BLaER1 treated with 17β-estradiol and CSF1 and Interleukin-3, amounts not matched to agents 10 nM and 100 nM (cell line): Measurements from ENCODE around the gene AFF1.
A peak's percentile ranks its signal among the peaks of the same experiment; 100 is the strongest.

Experiments
- H3K27ac ChIP-seq, 11 experiments: shearing (Covaris generic); formaldehyde crosslinking; 2 replicates each; pipeline ENCODE4 v1.8.1; 2022
- H3K27me3 ChIP-seq, 11 experiments: shearing (Covaris generic); formaldehyde crosslinking; 2 replicates each; pipeline ENCODE4 v1.8.1; 2022
- H3K36me3 ChIP-seq, 11 experiments: shearing (Covaris generic); formaldehyde crosslinking; 2 replicates each; pipeline ENCODE4 v1.8.1; 2022
- H3K4me1 ChIP-seq, 10 experiments: shearing (Covaris generic); formaldehyde crosslinking; 2 replicates each; pipeline ENCODE4 v1.8.1; 2022
- H3K4me2 ChIP-seq, 11 experiments: shearing (Covaris generic); formaldehyde crosslinking; 2 replicates each; pipeline ENCODE4 v1.8.1; 2022
- H3K4me3 ChIP-seq, 10 experiments: shearing (Covaris generic); formaldehyde crosslinking; 2 replicates each; pipeline ENCODE4 v1.8.1; 2022
- H3K9ac ChIP-seq, 11 experiments: shearing (Covaris generic); formaldehyde crosslinking; 2 replicates each; pipeline ENCODE4 v1.8.1; 2022
- H3K9me3 ChIP-seq, 11 experiments: shearing (Covaris generic); formaldehyde crosslinking; replicated peaks in 1 of 11; 2 replicates each; pipeline ENCODE4 v1.8.1; 2022
- H4K20me1 ChIP-seq, 11 experiments: shearing (Covaris generic); formaldehyde crosslinking; 2 replicates each; pipeline ENCODE4 v1.8.1; 2022
- Cebpa-rat ChIP-seq, 11 experiments: shearing (Covaris generic); IDR thresholded peaks; 2 replicates each; pipeline ENCODE4 v1.8.1; 2022

The AFF1 gene

DNA sequence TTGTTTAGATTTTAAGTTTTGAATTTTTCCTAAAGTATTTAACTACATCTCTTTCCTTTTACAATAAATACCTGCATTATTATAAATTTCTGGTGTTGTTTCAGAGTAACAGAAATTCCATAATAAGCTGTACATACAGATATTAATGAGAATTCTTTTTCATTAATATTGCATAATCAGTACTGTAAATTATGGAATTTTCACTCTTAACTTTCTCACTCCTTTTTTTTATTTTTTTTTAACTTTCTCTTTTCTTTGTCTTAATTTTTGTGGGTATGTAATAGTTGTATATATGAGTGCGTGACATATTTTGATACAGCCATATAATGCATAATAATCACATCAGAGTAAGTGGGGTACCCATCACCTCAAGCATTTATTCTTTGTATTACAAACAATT, 175.1 kb downstream of the AFF1 start:
- Histone ChIP-seq H3K27me3 (no peaks in the 10 kb centered on the region), H3K9me3 (peaks cover 0 to 4% (median 0%) of the 10 kb centered on the region in 11 experiments; a peak in 3 of 22 replicates), H3K4me3 (no peak overlapping the region), H3K4me1 (peaks cover 12 to 43% (median 21%) of the 10 kb centered on the region in 10 experiments), H4K20me1 (peaks cover 0 to 93% (median 11%) of the 10 kb centered on the region in 11 experiments; a peak in 15 of 22 replicates), H3K9ac (no peak overlapping the region), H3K27ac (no peak overlapping the region), H3K36me3 (peaks cover 88 to 99% (median 92%) of the 10 kb centered on the region in 11 experiments), H3K4me2 (no peak overlapping the region)
- TF ChIP-seq Cebpa-rat (IDR thresholded peaks at IDR 0.05) = no peak

DNA sequence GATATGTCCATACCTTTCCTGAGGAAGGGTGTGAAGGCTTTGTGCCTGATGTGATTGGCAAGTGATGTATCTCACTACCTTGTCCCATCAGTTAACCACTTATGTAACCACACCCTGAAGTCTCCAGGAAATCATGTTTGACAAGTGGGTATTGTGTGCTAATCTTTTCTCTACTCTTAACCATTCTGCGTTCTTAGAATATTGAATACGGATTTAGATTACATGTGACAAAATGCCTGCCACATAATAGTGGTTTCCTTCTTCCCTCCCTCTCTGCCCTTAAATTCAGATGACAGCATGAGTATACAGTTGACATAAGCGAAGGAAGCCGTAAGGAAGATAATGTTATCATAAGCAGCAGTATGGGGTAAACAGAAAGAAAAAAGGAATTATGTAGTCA, 177.3 kb downstream of the AFF1 start:
- TF ChIP-seq Cebpa-rat (IDR thresholded peaks at IDR 0.05) = no peak
- Histone ChIP-seq H3K4me1 (peaks cover 12 to 32% (median 20%) of the 10 kb centered on the region in 10 experiments), H3K4me2 (no peak overlapping the region), H3K4me3 (no peak overlapping the region), H4K20me1 (peaks cover 3 to 93% (median 15%) of the 10 kb centered on the region in 11 experiments; a peak in 15 of 22 replicates), H3K9me3 (peaks cover 0 to 7% (median 0%) of the 10 kb centered on the region in 11 experiments; a peak in 5 of 22 replicates), H3K9ac (no peak overlapping the region), H3K27ac (no peak overlapping the region), H3K27me3 (no peaks in the 10 kb centered on the region), H3K36me3 (peaks cover 89 to 99% (median 92%) of the 10 kb centered on the region in 11 experiments)

DNA sequence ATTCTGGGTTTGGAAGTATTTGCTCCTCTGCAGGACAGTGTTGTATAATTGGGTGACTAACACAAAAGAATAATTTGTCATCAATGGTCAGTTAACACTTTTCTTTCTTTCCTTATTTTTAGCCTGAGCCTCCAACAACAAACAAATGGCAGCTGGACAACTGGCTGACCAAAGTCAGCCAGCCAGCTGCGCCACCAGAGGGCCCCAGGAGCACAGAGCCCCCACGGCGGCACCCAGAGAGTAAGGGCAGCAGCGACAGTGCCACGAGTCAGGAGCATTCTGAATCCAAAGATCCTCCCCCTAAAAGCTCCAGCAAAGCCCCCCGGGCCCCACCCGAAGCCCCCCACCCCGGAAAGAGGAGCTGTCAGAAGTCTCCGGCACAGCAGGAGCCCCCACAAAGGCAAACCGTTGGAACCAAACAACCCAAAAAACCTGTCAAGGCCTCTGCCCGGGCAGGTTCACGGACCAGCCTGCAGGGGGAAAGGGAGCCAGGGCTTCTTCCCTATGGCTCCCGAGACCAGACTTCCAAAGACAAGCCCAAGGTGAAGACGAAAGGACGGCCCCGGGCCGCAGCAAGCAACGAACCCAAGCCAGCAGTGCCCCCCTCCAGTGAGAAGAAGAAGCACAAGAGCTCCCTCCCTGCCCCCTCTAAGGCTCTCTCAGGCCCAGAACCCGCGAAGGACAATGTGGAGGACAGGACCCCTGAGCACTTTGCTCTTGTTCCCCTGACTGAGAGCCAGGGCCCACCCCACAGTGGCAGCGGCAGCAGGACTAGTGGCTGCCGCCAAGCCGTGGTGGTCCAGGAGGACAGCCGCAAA, 179.6 kb downstream of the AFF1 start:
- Histone ChIP-seq H3K9ac (no peak overlapping the region), H3K4me3 (no peak overlapping the region), H3K4me2 (no peak overlapping the region), H3K27ac (no peak overlapping the region; a peak in 1 of 22 replicates), H3K27me3 (no peaks in the 10 kb centered on the region), H3K9me3 (peaks cover 0 to 20% (median 6%) of the 10 kb centered on the region in 11 experiments; a peak in 10 of 22 replicates), H3K4me1 (peaks cover 10 to 35% (median 23%) of the 10 kb centered on the region in 10 experiments), H3K36me3 (peaks cover 89 to 99% (median 95%) of the 10 kb centered on the region in 11 experiments), H4K20me1 (peaks cover 5 to 93% (median 15%) of the 10 kb centered on the region in 11 experiments; a peak in 13 of 22 replicates)
- no peak for TF ChIP-seq Cebpa-rat (IDR thresholded peaks at IDR 0.05)

DNA sequence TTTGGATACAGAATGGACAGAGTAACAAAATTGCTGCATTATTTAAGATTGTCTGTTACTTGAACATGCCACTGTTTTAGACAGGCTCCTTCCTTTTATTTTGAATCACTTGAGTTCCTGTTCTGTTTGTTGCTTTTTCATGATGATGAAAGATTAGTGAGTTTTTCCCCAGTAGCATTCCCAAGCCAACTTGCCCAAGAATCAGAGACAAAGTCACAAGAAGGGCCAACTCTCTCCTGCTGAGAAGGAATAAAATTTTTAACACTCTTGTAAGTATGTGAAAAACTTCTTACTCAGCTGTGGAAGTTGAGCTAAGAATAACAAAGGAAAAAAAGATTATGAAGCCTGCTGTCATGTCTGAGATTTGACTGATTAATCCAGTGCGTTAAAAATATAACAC, 181.4 kb downstream of the AFF1 start:
- Histone ChIP-seq H3K27ac (0 out of 22 replicates have a peak overlapping the region, but pooled peaks of 1 of the 11 experiments have one; percentile 8), H4K20me1 (peaks cover 11 to 98% (median 17%) of the 10 kb centered on the region in 11 experiments; a peak in 15 of 22 replicates), H3K27me3 (no peaks in the 10 kb centered on the region), H3K9me3 (peaks cover 0 to 20% (median 6%) of the 10 kb centered on the region in 11 experiments; a peak in 10 of 22 replicates), H3K9ac (no peak overlapping the region), H3K4me2 (no peak overlapping the region; a peak in 1 of 22 replicates), H3K4me3 (no peak overlapping the region), H3K4me1 (peaks cover 27 to 53% (median 41%) of the 10 kb centered on the region in 10 experiments), H3K36me3 (peaks cover 98 to 100% (median 100%) of the 10 kb centered on the region in 11 experiments)
- no peak for TF ChIP-seq Cebpa-rat (IDR thresholded peaks at IDR 0.05)

DNA sequence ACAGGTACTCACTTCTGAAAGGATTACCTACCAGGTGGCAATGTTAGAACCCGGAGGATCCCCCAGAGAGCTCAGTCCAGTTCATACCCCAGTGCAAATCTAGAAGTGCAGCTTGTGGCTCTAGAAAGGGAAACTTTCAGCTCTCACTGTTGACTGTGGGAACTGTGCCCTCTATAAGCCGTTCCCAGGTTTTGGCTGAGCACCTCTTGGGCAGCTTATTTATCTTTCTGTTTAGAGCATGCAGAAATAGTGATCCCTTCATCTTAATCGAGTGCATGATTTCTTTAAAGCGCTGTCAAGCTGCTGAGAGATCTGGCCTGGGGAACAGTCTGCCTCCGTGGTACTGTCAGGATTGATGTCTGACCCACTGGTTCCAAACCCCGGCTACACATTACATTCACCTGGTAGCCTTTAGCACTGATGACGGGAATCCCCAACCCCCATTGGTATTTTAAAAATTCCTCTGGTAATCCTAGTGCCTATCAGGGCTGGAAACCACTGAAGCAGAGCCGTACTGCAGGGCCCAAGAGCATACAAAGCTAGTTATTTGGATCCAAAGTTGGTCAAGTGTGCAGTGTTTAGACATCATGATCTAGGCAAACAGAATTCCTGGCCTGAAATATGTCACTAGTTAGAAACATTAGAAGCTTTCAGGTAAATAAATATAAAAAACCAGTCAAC, 182.4 kb downstream of the AFF1 start:
- H3K4me2 ChIP-seq = peak overlapping the region in 1 of 11 experiments; percentile 17; a peak in 1 of 22 replicates
- H3K4me3 ChIP-seq = no peak overlapping the region
- peaks cover 92 to 100% (median 96%) of the 10 kb centered on the region in 11 experiments for H3K36me3 ChIP-seq
- H3K27me3 ChIP-seq = no peaks in the 10 kb centered on the region
- peaks cover 37 to 58% (median 50%) of the 10 kb centered on the region in 10 experiments for H3K4me1 ChIP-seq
- H3K9me3 ChIP-seq = peaks cover 0 to 20% (median 6%) of the 10 kb centered on the region in 11 experiments; a peak in 10 of 22 replicates
- no peak for TF ChIP-seq Cebpa-rat (IDR thresholded peaks at IDR 0.05)
- peaks cover 11 to 99% (median 16%) of the 10 kb centered on the region in 11 experiments; a peak in 15 of 22 replicates for H4K20me1 ChIP-seq
- H3K9ac ChIP-seq = no peak overlapping the region
- peak overlapping the region in 2 of 11 experiments; percentile 8 to 14; a peak in 1 of 22 replicates for H3K27ac ChIP-seq

DNA sequence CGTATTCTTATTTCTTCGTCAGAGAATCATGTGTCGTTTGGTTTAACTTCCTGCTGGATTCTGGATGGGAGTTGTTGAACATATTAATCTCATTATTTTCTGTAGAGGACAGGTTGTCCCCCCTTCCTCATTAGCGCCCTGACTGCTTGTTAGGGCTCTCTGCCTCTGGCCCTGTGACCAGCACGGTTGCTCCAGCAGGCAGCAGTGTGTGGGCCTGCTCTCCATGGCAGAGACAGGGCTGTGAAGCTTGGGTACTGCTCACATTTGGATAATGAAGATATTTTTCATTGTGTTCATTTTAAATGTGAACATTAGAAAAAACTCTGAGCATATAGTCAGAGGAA, 182.9 kb downstream of the AFF1 start:
- Histone ChIP-seq H3K4me2 (peak overlapping the region in 1 of 11 experiments; percentile 70; a peak in 2 of 22 replicates), H3K36me3 (peaks cover 88 to 100% (median 94%) of the 10 kb centered on the region in 11 experiments)

DNA sequence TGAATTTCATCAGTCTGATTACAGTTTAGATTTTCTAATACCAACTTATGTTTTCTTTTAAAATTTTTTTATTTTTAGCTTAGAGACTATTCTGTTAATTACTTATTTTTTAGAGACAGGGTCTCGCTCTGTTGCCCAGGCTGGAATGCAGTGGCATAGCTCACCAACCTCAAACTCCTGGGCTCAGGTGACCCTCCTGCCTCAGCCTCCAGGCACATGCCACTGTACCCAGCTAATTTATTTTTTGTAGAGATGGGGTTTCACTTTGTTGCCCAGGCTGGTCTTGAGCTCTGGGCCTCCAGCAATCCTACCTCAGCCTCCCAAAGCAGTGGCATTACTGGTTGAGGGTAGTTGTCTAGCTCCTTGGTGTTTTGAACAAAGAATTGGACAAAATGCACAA, 183.6 kb downstream of the AFF1 start:
- Histone ChIP-seq H3K27ac (peak overlapping the region in 7 of 11 experiments; percentile 41 to 87 (median 72); a peak in 8 of 22 replicates), H4K20me1 (peaks cover 11 to 99% (median 15%) of the 10 kb centered on the region in 11 experiments; a peak in 15 of 22 replicates), H3K4me1 (peaks cover 43 to 71% (median 63%) of the 10 kb centered on the region in 10 experiments), H3K9ac (no peak overlapping the region), H3K9me3 (peaks cover 0 to 20% (median 6%) of the 10 kb centered on the region in 11 experiments; a peak in 10 of 22 replicates), H3K4me2 (peak overlapping the region in 7 of 11 experiments; percentile 12 to 80 (median 67); a peak in 10 of 22 replicates), H3K36me3 (peaks cover 88 to 100% (median 93%) of the 10 kb centered on the region in 11 experiments), H3K27me3 (no peaks in the 10 kb centered on the region), H3K4me3 (no peak overlapping the region)
- no peak for TF ChIP-seq Cebpa-rat (IDR thresholded peaks at IDR 0.05)

More for the DNA sequence above, 182.9 kb downstream of the AFF1 start:
- Histone ChIP-seq H3K9ac (no peak overlapping the region), H3K9me3 (peaks cover 0 to 20% (median 6%) of the 10 kb centered on the region in 11 experiments; a peak in 10 of 22 replicates), H3K27ac (0 out of 22 replicates have a peak overlapping the region, but pooled peaks of 1 of the 11 experiments have one; percentile 86), H3K4me1 (peaks cover 42 to 64% (median 55%) of the 10 kb centered on the region in 10 experiments), H4K20me1 (peaks cover 11 to 99% (median 16%) of the 10 kb centered on the region in 11 experiments; a peak in 15 of 22 replicates), H3K27me3 (no peaks in the 10 kb centered on the region), H3K4me3 (no peak overlapping the region)
- TF ChIP-seq Cebpa-rat (IDR thresholded peaks at IDR 0.05) = no peak

DNA sequence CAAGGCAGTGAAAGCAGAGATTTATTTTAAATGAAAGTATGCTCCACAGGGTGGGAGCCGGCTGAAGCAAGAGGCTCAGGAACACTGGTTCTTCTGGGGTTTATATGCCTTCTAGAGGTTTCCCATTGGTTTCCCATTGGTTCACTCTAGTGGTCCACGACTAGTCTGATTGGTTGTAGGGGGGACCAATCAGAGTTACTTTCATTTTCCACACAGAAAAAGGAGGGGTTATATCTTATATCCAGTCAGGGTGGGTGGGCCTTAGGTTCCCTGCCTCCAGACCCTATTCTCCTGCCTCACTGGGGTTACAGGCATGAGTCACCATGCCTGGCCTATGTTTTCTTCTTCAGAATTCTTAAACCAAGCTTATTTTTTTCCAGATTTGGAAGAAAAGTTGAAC, 184.0 kb downstream of the AFF1 start:
- H4K20me1 ChIP-seq = peaks cover 10 to 99% (median 15%) of the 10 kb centered on the region in 11 experiments; a peak in 14 of 22 replicates
- no peak overlapping the region for H3K4me3 ChIP-seq
- H3K36me3 ChIP-seq = peaks cover 88 to 100% (median 93%) of the 10 kb centered on the region in 11 experiments
- H3K4me2 ChIP-seq = peak overlapping the region; percentile 12 to 80 (median 65); a peak in 16 of 22 replicates
- TF ChIP-seq Cebpa-rat (IDR thresholded peaks at IDR 0.05) = no peak
- peak overlapping the region in 7 of 11 experiments; percentile 41 to 87 (median 72); a peak in 12 of 22 replicates for H3K27ac ChIP-seq
- H3K9me3 ChIP-seq = peaks cover 0 to 20% (median 6%) of the 10 kb centered on the region in 11 experiments; a peak in 10 of 22 replicates
- peaks cover 43 to 75% (median 66%) of the 10 kb centered on the region in 10 experiments for H3K4me1 ChIP-seq
- no peaks in the 10 kb centered on the region for H3K27me3 ChIP-seq
- H3K9ac ChIP-seq = no peak overlapping the region
